Neural crest cell (in vitro differentiated cells): ENCODE measurements around the gene CDADC1. TPM values are rescaled to one million over a fixed set of nuclear protein-coding genes. Genes with fewer than 3 reads are reported as not detected.

Experiments used
- DNase-seq: peaks from one replicate; pipeline ENCODE4 v3.0.0; 2021; ENCODE audit warnings: low read depth, mixed read lengths, low spot score
- H3K27ac Mint-ChIP-seq: one replicate; pipeline ENCODE4 v1.8.0; 2021; ENCODE audit warnings: mild to moderate bottlenecking, mixed read lengths; ENCODE audit not compliant: unreplicated experiment
- H3K27me3 Mint-ChIP-seq: 2 replicates; pipeline ENCODE4 v1.8.0; 2021; ENCODE audit warnings: low read depth, mild to moderate bottlenecking, mixed read lengths
- H3K36me3 Mint-ChIP-seq: 2 replicates; pipeline ENCODE4 v1.8.0; 2021; ENCODE audit warnings: low read depth, mild to moderate bottlenecking, mixed read lengths
- H3K4me1 Mint-ChIP-seq: 2 replicates; pipeline ENCODE4 v1.8.0; 2021; ENCODE audit warnings: mixed read lengths
- H3K4me3 Mint-ChIP-seq: one replicate; pipeline ENCODE4 v1.8.0; 2021; ENCODE audit warnings: mild to moderate bottlenecking, mixed read lengths
- H3K9me3 Mint-ChIP-seq: 2 replicates; pipeline ENCODE4 v1.8.0; 2021; ENCODE audit warnings: mixed read lengths
- total RNA-seq: library from RNA; stranded (reverse); gene quantifications from 2 replicates; pipeline ENCODE4 v1.2.1, GENCODE V29; 2021
- TF ChIP-seq, protein P1 (sequence below): fragments of 200-600 bp; sonication (generic); conservative IDR thresholded peaks from 2 replicates; pipeline ENCODE4 v1.5.0; 2021; ENCODE audit warnings: antibody characterized with exemption, mild to moderate bottlenecking

The CDADC1 gene
- total RNA-seq, 1 donor from 2014 or later: 13.9 TPM

DNA sequence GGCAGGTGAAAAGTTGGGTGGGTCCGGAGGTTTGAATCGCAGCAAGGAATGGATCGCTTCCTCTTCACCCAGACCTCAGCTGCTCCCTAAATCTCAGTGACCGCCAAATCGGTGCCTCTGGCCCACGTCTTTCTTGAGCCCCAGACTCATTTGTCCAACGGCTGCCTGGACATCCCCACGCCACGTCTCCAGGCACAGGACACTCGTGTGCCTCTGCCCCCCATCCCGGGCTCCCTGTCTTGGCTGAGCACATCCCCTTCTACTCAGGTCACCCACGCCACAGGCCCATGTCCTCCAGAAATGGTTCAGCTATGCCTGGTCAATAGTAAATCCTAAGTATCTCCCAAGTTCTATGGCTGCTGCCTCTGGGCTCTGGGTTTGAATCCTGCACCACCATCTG, 56.6 kb downstream of the CDADC1 start:
- H3K9me3 Mint-ChIP-seq: no peaks in the 10 kb centered on the region
- no peak for DNase-seq
- no peak overlapping the region for H3K4me3 Mint-ChIP-seq
- no peaks in the 10 kb centered on the region for H3K36me3 Mint-ChIP-seq
- TF ChIP-seq, protein P1, sequence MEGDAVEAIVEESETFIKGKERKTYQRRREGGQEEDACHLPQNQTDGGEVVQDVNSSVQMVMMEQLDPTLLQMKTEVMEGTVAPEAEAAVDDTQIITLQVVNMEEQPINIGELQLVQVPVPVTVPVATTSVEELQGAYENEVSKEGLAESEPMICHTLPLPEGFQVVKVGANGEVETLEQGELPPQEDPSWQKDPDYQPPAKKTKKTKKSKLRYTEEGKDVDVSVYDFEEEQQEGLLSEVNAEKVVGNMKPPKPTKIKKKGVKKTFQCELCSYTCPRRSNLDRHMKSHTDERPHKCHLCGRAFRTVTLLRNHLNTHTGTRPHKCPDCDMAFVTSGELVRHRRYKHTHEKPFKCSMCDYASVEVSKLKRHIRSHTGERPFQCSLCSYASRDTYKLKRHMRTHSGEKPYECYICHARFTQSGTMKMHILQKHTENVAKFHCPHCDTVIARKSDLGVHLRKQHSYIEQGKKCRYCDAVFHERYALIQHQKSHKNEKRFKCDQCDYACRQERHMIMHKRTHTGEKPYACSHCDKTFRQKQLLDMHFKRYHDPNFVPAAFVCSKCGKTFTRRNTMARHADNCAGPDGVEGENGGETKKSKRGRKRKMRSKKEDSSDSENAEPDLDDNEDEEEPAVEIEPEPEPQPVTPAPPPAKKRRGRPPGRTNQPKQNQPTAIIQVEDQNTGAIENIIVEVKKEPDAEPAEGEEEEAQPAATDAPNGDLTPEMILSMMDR: no peak
- H3K27ac Mint-ChIP-seq: no peak overlapping the region
- H3K4me1 Mint-ChIP-seq: peaks cover 46% of the 10 kb centered on the region
- H3K27me3 Mint-ChIP-seq: no peaks in the 10 kb centered on the region

DNA sequence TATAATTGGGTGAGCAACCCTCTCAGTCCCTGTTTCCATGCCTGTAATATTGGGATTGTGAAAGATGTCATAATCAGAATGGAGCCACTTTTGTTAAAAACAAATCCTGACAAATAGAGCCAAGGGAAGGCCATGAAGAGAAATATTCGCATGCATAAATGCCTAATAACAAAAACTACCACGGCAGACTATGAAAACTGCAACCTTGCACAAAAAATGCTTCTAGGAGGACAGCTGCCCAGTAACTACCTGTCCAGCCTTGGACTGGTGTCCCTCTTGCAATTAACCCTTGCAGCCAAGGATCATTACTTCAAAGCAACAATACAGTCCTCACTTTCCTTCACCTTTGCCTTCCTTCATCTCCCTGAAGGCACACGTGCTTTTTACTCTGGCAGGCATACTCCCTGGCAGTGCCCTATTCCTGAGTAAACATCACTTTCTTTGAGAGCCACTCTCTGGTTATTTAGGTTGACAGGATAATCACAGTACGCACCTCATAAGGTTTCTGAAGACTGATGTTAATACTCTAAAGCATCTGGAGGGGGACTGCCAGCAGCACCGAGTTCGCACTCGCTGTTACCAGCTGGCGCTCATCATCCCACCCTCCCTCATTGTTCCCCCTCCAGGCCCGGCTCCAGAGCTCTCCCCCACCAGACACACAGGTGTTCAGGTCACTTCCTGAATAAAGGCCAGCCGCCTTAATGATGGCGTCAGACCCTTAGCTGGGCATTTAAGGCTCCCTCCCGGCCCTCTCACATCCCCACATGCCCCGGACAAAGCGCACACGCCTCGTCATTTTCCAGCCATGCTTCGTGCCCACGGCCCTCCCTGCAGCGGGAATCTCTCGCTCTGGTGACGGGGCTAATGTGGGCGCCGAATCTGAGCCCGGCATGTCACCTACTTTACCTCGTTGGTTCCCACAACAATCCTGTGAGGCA, 57.3 kb downstream of the CDADC1 start:
- TF ChIP-seq, protein P1: no peak
- peaks cover 39% of the 10 kb centered on the region for H3K4me1 Mint-ChIP-seq
- no peak overlapping the region for H3K4me3 Mint-ChIP-seq
- DNase-seq: no peak
- peaks cover 3% of the 10 kb centered on the region for H3K36me3 Mint-ChIP-seq
- H3K27ac Mint-ChIP-seq: peak overlapping the region; percentile 20
- H3K9me3 Mint-ChIP-seq: no peaks in the 10 kb centered on the region
- no peaks in the 10 kb centered on the region for H3K27me3 Mint-ChIP-seq

DNA sequence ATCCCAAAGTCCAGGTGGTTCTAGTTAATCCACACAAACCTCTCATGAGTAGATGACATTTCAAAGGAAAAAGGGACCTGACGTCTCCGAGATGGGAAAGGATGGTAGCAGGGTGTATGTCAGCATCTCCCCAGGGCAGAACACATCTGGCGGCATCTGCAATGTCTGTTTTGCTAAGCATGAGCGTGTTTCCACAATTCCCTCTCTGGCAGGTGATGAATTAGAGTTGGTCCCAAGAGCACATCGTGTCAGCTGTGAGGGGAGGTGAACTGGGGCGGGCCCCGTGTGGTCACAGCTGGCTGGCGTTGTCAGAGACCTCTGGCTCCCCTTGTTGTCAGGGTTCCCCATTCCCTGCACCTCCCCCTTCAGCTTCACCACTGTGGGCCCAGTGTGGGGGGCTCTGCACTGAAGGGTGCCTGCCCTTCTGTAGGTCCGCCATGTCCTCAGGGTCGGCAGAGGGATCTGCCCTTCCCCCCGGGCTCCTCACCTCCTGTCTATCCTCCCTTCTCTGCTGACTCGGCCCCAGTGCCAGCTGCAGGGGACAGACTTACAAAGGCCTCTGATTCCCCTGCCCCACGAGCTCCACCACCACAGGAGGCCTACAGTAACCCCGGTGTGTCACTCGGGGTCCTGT, 58.2 kb downstream of the CDADC1 start:
- peaks cover 4% of the 10 kb centered on the region for H3K36me3 Mint-ChIP-seq
- H3K4me3 Mint-ChIP-seq: no peak overlapping the region
- H3K27ac Mint-ChIP-seq: no peak overlapping the region
- TF ChIP-seq, protein P1: no peak
- H3K4me1 Mint-ChIP-seq: peaks cover 37% of the 10 kb centered on the region
- no peaks in the 10 kb centered on the region for H3K27me3 Mint-ChIP-seq
- no peaks in the 10 kb centered on the region for H3K9me3 Mint-ChIP-seq
- no peak for DNase-seq

DNA sequence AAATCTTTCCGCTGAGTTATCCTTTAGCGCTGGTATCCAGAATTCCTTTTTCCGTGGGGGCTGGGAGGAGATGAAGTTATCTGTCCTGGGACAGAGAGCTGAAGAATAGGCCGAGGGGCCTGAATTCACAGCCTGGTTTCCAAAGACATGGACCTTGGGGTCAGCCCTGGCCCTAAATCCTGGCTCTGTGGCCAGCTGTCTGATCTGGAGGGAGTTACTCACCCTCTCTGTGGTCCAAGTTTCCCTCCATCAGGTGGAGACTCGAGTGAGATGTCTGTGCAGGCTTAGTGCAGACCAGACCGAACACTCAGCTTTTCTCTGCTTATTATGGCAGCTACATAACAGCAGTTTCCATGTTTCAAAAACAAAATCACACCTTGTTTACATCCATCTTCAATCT, 59.6 kb downstream of the CDADC1 start:
- H3K4me3 Mint-ChIP-seq: no peak overlapping the region
- H3K27me3 Mint-ChIP-seq: no peaks in the 10 kb centered on the region
- TF ChIP-seq, protein P1: no peak
- no peak overlapping the region for H3K27ac Mint-ChIP-seq
- H3K36me3 Mint-ChIP-seq: peaks cover 4% of the 10 kb centered on the region
- H3K4me1 Mint-ChIP-seq: peaks cover 32% of the 10 kb centered on the region
- DNase-seq: no peak
- no peaks in the 10 kb centered on the region for H3K9me3 Mint-ChIP-seq

DNA sequence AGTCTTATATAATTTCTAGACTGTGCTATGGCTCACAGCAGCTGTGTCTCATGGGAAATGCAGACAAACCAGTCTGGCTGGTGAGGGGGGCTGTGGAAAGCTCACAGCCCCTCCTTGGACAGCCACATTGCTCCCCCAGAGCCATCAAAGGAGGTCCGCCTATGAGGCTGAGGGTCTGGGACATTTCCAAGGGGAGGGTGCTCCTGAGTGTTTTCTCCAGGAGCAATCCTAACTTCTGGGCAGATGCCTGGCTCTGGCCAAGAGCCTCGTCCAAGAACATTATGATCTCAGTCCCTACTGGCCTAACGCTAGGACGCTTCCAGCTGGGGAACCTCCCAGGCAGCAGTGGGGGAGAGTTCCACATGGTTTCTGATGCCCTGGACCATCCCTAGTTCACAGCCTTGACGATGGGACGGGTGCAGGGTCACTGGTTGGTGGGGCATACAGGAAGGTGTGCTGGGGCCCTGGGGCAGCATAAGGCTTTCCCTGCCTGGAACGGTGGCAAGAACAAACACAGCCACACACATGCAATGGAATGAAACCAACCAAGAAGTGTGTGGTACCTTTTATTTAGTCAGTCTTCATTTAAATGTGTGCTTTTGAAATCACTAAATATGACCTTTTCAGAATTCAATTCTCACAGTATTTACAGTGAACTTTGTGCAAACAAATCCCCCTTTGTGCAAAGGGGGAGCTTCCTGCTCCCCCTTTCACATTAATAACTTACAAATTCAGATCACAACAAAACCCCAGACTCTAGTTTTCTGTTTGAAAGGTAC, 60.6 kb downstream of the CDADC1 start:
- Mint-ChIP-seq H3K4me1 (peaks cover 23% of the 10 kb centered on the region), H3K4me3 (no peak overlapping the region), H3K27ac (peak overlapping the region; percentile 90), H3K9me3 (no peaks in the 10 kb centered on the region), H3K27me3 (no peaks in the 10 kb centered on the region), H3K36me3 (peaks cover 4% of the 10 kb centered on the region)
- TF ChIP-seq, protein P1: no peak
- DNase-seq: no peak
